ENCODE measurements around the gene PAXX. TPM values are rescaled to one million over a fixed set of nuclear protein-coding genes. Genes with fewer than 3 reads are reported as not detected.

PAXX gene
- total RNA-seq, 1 experiment from 2014 or later = 27.8 TPM

GRCh38 chr9:137015976-137016375 is 23.8 kb downstream of the PAXX start:
- Histone ChIP-seq H3K4me3 (no peak overlapping the region), H3K27me3 (no peaks in the 10 kb centered on the region), H3K27ac (no peak overlapping the region), H3K36me3 (no peaks in the 10 kb centered on the region), H3K9me3 (replicated peaks) (no peaks in the 10 kb centered on the region), H3K4me1 (no peaks in the 10 kb centered on the region)
- DNase-seq = no peak

GRCh38 chr9:137016436-137016835 is 24.2 kb downstream of the PAXX start:
- Histone ChIP-seq H3K4me1 (no peaks in the 10 kb centered on the region), H3K27ac (no peak overlapping the region), H3K4me3 (no peak overlapping the region), H3K36me3 (no peaks in the 10 kb centered on the region), H3K27me3 (no peaks in the 10 kb centered on the region), H3K9me3 (replicated peaks) (no peaks in the 10 kb centered on the region)
- DNase-seq = no peak

- Histone ChIP-seq H3K27me3 (no peaks in the 10 kb centered on the region), H3K9me3 (replicated peaks) (no peaks in the 10 kb centered on the region), H3K4me1 (no peaks in the 10 kb centered on the region), H3K4me3 (no peak overlapping the region), H3K36me3 (no peaks in the 10 kb centered on the region), H3K27ac (no peak overlapping the region)
- no peak for DNase-seq
These were observed 24.8 kb downstream of the PAXX start for GRCh38 chr9:137017071-137017470.

- DNase-seq = no peak
- H3K27me3 ChIP-seq = no peaks in the 10 kb centered on the region
- no peaks in the 10 kb centered on the region for H3K9me3 ChIP-seq (replicated peaks)
- peaks cover 2% of the 10 kb centered on the region for H3K4me1 ChIP-seq
- no peak overlapping the region for H3K27ac ChIP-seq
- no peaks in the 10 kb centered on the region for H3K36me3 ChIP-seq
- no peak overlapping the region for H3K4me3 ChIP-seq
These were observed 25.7 kb downstream of the PAXX start for GRCh38 chr9:137017791-137018497.

GRCh38 chr9:137018761-137019559 is 26.7 kb downstream of the PAXX start:
- H3K9me3 ChIP-seq (replicated peaks) = no peaks in the 10 kb centered on the region
- H3K27me3 ChIP-seq = no peaks in the 10 kb centered on the region
- peaks cover 12% of the 10 kb centered on the region for H3K4me1 ChIP-seq
- no peak overlapping the region for H3K27ac ChIP-seq
- no peaks in the 10 kb centered on the region for H3K36me3 ChIP-seq
- no peak overlapping the region for H3K4me3 ChIP-seq
- DNase-seq = no peak

- no peak for DNase-seq
- no peak overlapping the region for H3K27ac ChIP-seq
- H3K27me3 ChIP-seq = no peaks in the 10 kb centered on the region
- no peak overlapping the region for H3K4me3 ChIP-seq
- H3K9me3 ChIP-seq (replicated peaks) = no peaks in the 10 kb centered on the region
- no peaks in the 10 kb centered on the region for H3K36me3 ChIP-seq
- peaks cover 19% of the 10 kb centered on the region for H3K4me1 ChIP-seq
These were observed 27.9 kb downstream of the PAXX start for GRCh38 chr9:137019891-137020683.

GRCh38 chr9:137020771-137021567 is 28.7 kb downstream of the PAXX start:
- Histone ChIP-seq H3K4me1 (peaks cover 28% of the 10 kb centered on the region), H3K27me3 (peaks cover 5% of the 10 kb centered on the region), H3K36me3 (no peaks in the 10 kb centered on the region), H3K27ac (no peak overlapping the region), H3K9me3 (replicated peaks) (no peaks in the 10 kb centered on the region), H3K4me3 (no peak overlapping the region)
- no peak for DNase-seq

GRCh38 chr9:137021568-137021978 is 29.4 kb downstream of the PAXX start:
- Histone ChIP-seq H3K4me1 (peaks cover 30% of the 10 kb centered on the region), H3K27me3 (peaks cover 7% of the 10 kb centered on the region), H3K4me3 (no peak overlapping the region), H3K27ac (no peak overlapping the region), H3K36me3 (no peaks in the 10 kb centered on the region), H3K9me3 (replicated peaks) (no peaks in the 10 kb centered on the region)
- no peak for DNase-seq

GRCh38 chr9:137021979-137022661 is 29.9 kb downstream of the PAXX start:
- Histone ChIP-seq H3K36me3 (no peaks in the 10 kb centered on the region), H3K4me1 (peaks cover 30% of the 10 kb centered on the region), H3K27me3 (peaks cover 9% of the 10 kb centered on the region), H3K27ac (no peak overlapping the region), H3K9me3 (replicated peaks) (no peaks in the 10 kb centered on the region), H3K4me3 (no peak overlapping the region)
- DNase-seq = peak; percentile 67 to 75

- H3K4me1 ChIP-seq = peaks cover 30% of the 10 kb centered on the region
- H3K27me3 ChIP-seq = peaks cover 14% of the 10 kb centered on the region
These were observed 30.4 kb downstream of the PAXX start for GRCh38 chr9:137022662-137023008.

GRCh38 chr9:137023157-137023556 is 30.9 kb downstream of the PAXX start:
- DNase-seq = no peak
- Histone ChIP-seq H3K4me3 (no peak overlapping the region), H3K36me3 (no peaks in the 10 kb centered on the region), H3K27ac (no peak overlapping the region), H3K9me3 (replicated peaks) (no peaks in the 10 kb centered on the region), H3K4me1 (peaks cover 30% of the 10 kb centered on the region), H3K27me3 (peaks cover 14% of the 10 kb centered on the region)

More at GRCh38 chr9:137022662-137023008, 30.4 kb downstream of the PAXX start:
- no peak for DNase-seq
- no peak overlapping the region for H3K27ac ChIP-seq
- no peaks in the 10 kb centered on the region for H3K9me3 ChIP-seq (replicated peaks)
- no peak overlapping the region for H3K4me3 ChIP-seq
- no peaks in the 10 kb centered on the region for H3K36me3 ChIP-seq

- no peak overlapping the region for H3K27ac ChIP-seq
- peaks cover 14% of the 10 kb centered on the region for H3K27me3 ChIP-seq
- peaks cover 32% of the 10 kb centered on the region for H3K4me1 ChIP-seq
- no peak overlapping the region for H3K4me3 ChIP-seq
- no peaks in the 10 kb centered on the region for H3K9me3 ChIP-seq (replicated peaks)
- DNase-seq = peak; percentile 88 to 89
- H3K36me3 ChIP-seq = no peaks in the 10 kb centered on the region
These were observed 31.4 kb downstream of the PAXX start for GRCh38 chr9:137023583-137023991.

GRCh38 chr9:137025517-137025966 is 33.3 kb downstream of the PAXX start:
- peaks cover 33% of the 10 kb centered on the region for H3K4me1 ChIP-seq
- peaks cover 14% of the 10 kb centered on the region for H3K27me3 ChIP-seq
- H3K4me3 ChIP-seq = no peak overlapping the region
- no peaks in the 10 kb centered on the region for H3K9me3 ChIP-seq (replicated peaks)
- H3K36me3 ChIP-seq = no peaks in the 10 kb centered on the region
- peak; percentile 66 to 74 for DNase-seq
- no peak overlapping the region for H3K27ac ChIP-seq

- H3K36me3 ChIP-seq = no peaks in the 10 kb centered on the region
- no peak overlapping the region for H3K27ac ChIP-seq
- H3K27me3 ChIP-seq = peaks cover 14% of the 10 kb centered on the region
- no peak for DNase-seq
- H3K9me3 ChIP-seq (replicated peaks) = no peaks in the 10 kb centered on the region
- H3K4me3 ChIP-seq = no peak overlapping the region
- H3K4me1 ChIP-seq = peaks cover 33% of the 10 kb centered on the region
These were observed 34.2 kb downstream of the PAXX start for GRCh38 chr9:137026384-137026783.

Measured in SJCRH30 (cell line).